ENCODE measurements around the gene SLC6A9.

GRCh38 chr1:43963006-43963405, 68.3 kb downstream of the SLC6A9 start:
- no peak for TF ChIP-seq POLR2A (IDR thresholded peaks at IDR 0.05)
- TF ChIP-seq CTCF (IDR thresholded peaks at IDR 0.05) = no peak

All from prostate gland (tissue), 2 donors.